ENCODE measurements around the gene LTBP1.
"Not testable (repeated sequence)": the region's sequence is repeated elsewhere in the genome, so short reads cannot be mapped to it uniquely, and the experiment has no call there.

The LTBP1 gene

DNA sequence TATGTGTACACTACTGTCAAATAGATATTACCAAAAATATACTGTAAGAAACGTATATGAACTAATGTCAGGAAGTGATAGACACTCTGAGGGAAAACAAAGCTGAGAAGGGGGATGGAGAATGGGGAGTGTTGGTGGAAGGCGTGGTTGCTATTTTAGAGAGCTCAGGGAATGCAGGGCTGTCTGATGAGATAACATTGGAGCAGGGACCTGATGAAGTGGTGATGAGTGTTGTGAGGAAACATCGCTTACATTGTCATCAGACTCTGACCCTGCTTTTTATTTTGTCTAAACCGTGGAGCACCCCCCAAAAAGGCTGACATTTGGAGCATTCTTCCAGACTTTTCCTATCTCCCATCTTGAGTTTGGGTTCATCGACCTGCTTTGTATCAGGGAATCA lies 194.7 kb downstream of the LTBP1 start:
- no peak for DNase-seq (ENCODE audit: low spot score)

DNA sequence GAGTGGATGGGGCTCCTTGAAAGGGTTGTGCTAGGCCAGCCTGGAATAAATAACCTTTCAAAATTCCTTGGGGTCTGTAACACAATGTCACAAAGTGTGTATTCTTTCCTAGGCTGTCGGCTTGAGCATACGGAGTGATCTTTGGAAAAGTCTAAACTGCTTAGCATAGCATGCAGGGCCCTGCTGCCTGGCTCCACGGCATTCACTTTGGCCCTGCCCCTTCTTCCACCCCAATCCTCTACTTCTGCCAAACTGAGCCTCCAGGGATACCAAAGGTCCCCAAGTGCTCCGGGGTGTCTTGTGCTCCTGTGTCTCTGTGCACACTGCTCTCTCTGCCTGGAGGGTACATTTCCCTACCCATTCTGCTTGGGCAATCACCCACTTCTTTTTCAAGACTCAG lies 196.1 kb downstream of the LTBP1 start:
- peak; percentile 14 for DNase-seq (ENCODE audit: low spot score)

DNA sequence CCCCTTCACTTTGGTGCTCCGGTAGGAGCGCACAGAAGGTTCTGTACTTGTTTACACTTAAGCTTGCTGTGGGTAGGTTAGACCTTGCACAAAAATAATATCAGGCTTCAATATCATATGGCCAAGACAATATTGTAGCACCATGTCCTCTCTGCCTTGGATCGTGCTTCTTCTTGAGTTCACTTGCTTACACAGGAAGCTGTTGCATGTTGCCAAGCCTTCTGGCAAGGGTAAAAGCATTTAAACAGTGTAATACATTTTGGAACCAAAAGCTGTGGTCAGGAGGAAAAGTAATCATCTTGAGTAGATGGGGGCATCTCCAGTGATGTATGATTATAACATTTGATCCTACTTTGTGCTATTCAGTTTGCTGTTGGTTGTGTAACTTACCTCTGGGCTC lies 197.5 kb downstream of the LTBP1 start:
- no peak for DNase-seq (ENCODE audit: low spot score)

DNA sequence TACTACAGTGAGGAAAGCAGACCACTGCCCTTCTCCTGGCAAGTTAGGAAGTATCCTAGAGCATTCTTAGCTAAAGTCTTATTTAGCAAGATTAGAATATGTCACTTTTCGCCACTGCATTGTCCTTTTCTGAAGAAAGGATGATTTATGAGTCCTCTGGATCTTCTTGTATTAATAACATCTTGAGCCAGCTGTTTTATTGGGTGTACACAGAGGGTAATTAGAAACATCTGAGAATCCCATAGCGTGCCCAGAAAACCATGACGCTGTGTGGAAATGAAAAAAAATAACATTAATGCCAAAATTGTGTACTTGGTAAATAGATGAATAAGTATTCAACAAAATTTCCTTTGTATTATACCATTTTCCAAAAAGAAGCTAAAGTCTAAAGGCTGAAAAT lies 198.7 kb downstream of the LTBP1 start:
- no peak for DNase-seq (ENCODE audit: low spot score)

DNA sequence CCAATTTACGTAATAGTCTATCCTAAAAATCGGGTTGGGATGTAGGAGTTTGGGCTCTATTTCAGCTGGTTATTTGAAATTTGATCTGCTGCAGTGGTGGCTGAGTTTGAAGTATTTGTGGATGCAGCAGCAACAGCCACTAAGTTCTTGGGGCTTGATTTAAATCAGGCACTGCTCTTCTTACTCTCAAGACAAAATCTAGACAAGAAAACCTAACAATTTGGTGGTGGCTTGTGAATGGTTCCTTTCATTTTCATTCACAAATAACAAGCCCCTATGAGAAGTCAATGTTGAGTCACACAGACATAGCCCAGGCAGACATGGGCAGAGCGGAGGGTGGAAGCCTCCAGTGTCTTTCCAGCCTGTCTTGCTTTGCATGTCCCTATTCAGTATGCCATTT lies 199.3 kb downstream of the LTBP1 start:
- no peak for DNase-seq (ENCODE audit: low spot score)

DNA sequence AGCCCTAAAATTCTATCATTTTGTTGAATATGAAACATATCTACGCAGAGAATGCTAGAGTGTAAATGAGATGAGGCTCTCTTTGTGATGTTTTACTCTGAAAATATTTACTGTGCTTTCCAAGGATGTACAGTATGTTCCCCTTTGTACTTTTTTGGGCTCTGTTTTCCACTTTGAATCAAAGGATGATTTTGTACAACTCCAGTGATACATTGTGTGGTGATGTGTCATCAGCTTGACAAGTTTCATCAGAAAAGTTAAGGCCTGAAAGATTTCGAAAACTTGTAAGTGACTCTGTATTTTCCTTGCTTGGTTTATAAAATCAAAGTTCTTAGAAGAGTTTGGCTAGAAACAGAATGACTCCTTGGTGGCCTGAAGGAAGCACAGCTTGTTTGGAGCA lies 206.3 kb downstream of the LTBP1 start:
- no peak for DNase-seq (ENCODE audit: low spot score)

DNA sequence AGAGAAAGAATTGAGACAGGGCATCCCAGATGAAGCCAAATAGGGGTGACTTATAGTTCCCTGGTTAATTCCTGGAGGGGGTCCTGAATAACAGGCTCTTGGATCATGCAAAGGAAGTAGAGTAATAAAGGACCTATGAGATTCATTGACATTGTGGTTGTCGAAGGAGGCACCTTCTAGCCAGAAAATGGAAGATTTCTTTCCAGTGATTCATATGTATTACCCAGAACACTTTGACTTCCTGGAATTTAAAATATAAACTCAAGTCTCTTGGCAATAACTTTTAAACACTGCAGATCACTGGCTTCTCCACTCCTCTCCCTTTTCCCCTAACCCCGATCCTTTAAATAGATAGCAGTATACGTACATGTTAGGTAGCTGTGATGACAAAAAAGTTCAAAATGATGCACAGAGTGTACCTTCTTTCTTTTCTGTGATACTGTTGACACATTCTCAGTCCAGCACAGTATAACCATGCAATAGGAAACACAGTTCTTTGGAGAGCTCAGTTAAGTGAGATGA lies 211.8 kb downstream of the LTBP1 start:
- no peak for DNase-seq (ENCODE audit: low spot score)

DNA sequence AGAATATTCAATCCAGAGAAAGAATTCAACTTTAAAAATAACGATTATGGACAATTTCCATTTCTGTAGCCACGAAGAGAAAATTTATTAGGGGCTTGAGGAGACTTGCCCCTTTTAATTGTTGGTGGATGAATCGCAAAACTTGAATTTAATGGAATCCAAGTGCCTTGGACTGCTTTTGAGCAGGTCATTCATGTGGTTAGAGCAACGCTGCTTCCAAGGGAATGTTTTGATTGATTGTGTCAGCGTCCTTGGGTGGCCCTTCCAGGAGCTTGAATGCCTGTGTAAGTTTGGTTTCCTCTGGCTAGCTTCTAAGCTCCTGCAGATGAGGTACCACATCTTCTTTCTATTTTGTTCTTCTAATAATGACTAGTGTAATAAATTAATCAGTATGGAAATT lies 213.4 kb downstream of the LTBP1 start:
- no peak for DNase-seq (ENCODE audit: low spot score)

DNA sequence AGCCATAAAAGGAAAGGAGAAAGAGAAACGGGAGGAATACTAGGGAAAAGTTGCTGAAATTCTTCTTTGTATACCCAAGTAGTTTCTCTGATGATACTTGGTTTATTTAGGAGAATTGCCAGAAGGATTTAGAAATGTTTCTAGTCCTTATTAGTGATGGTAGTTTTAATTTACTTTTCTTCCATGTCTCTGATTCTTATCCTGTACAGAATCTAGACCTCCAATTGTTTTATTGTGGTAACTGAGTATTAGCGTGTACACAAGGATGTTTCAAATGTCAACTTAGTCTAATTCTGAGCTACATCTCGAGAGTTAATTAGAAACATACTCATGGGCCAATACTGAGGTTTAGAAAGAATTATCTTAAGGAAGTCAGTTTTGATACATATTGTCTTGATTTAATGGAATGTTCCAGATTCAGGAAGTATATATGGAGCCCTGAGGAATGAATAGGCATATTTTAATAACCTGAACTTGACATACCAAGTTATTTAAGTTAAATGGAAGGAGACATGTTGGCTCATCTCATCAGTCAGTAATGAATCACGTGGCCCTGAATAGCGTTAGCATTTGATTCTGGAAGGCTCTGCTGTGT lies 219.6 kb downstream of the LTBP1 start:
- no peak for DNase-seq (ENCODE audit: low spot score)

DNA sequence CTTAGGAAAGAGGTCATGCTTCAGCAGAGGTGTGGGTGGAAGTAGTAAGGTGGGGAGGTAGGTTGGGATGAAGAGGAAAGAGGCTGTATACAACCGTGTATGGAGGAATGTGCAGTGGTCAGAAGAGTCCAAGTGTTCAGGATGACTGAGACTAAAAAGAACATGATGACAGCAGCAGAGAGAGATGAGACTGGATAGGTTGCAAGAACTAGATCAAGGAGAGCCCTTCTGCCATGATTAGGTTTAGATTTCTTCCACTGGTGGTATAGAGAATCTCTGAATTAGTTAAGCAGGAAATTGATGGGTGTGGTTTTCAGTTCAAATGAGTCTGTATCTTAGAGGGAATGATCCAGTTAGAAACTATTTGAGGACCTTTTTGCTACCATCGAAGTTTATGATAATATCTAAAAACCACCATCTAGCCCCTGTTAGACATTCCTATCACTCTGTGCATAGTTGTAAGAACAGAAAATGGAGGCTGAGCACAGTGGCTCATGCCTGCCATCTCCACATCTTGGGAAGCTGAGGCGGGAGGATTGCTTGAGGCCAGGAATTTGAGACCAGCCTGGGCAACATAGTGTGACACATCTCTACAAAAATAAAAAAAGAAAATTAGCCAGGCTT lies 221.0 kb downstream of the LTBP1 start:
- DNase-seq (ENCODE audit: low spot score): no peak

DNA sequence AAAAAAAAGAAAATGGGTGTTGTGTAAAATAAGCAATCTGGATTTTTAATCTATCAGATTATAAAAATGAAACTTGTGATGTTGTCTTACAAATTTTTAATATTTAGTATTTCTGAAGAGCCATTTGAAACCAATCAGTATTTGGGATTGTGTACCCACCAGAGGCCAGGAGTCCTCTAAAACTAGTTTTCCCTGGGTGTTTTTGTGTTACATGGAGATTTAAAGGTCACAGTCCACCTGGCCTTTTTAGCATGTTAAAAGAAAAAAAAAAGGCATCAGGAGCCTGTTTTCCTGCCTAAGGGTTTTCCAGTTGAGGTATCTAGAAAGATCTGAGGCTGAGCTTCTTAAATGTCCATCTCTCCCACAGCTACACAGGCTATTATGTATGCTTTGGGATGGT lies 221.7 kb downstream of the LTBP1 start:
- no peak for DNase-seq (ENCODE audit: low spot score)

DNA sequence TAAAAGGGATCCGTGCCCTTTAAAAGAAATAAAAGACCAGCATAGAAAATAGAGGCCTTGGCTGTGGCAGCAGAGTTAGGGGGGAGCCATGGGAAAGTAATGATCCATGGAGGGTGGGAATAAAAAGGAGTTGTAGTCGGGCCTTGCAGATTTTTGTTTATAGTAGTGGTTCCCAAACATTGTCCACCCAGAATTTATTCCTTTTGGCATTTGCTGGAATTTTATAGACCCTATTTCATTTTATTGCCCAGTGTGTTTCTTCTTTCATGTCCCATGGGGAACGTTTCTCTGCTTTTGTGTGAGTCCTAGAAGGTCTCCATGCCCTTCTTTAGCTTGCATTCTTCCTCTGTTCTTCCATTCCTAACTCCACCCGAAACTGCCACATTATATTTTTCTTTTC lies 222.2 kb downstream of the LTBP1 start:
- no peak for DNase-seq (ENCODE audit: low spot score)

DNA sequence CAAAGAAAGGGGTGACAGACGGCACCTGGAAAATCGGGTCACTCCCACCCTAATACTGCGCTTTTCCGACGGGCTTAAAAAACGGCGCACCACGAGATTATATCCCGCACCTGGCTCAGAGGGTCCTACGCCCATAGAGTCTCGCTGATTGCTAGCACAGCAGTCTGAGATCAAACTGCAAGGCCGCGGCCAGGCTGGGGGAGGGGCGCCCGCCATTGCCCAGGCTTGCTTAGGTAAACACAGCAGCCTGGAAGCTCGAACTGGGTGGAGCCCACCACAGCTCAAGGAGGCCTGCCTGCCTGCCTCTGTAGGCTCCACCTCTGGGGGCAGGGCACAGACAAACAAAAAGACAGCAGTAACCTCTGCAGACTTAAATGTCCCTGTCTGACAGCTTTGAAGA lies 223.5 kb downstream of the LTBP1 start:
- not testable (repeated sequence) for DNase-seq (ENCODE audit: low spot score)

DNA sequence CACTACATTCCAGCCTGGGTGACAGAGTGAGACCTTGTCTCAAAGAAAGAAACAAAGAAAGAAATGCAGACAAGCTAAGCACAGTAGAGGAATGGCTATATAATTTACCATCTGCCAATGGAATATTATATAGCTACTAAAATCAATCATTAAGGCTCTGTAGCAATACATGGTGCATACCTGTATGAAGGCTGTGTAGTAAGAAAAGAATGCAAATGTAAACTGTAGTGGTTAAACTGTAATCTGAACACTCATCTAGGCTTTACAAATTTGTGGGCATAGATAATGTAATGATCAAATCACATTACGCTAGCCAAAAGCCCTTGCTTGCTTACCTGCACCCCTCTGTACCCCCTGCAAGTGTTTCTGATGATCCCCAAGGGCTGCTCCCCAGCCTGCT lies 230.9 kb downstream of the LTBP1 start:
- DNase-seq (ENCODE audit: low spot score): no peak

DNA sequence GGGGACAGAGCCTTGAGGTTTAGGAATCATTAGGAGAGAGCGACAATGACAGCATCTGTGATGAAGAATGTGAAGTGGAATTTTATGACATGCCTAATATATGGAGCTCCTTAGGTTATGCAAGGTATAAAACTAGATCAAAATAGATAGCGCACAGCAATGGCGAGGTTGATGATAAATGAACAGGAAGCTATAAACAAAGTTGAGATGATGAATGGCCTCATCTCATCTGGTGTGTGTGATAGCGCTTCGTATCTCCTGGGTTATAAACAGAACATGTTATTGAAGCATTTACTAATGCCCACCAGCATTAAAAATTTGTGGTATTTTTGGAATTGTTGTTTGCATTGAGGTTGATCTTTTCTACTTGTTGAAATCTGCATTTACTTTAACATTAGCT lies 231.5 kb downstream of the LTBP1 start:
- no peak for DNase-seq (ENCODE audit: low spot score)

DNA sequence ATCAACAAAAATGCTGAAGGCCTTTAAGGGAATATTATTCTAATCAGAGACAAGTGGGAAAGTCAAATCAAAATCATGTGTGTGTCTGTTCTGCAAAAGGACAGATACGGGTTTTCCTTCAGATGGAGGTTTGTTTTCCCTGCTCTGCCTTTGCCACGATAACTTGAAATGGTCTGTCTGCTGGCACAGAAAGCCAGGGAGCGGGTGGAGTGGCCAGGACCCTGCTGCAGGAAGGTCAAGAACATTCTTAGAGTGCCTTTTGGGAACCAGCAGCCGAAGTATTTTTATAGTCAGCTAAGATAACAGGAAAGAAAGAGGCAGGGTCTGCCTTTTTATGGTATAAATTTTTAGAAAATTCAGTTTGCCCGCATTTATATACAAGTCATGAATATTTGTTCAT lies 234.2 kb downstream of the LTBP1 start:
- DNase-seq (ENCODE audit: low spot score): no peak

DNA sequence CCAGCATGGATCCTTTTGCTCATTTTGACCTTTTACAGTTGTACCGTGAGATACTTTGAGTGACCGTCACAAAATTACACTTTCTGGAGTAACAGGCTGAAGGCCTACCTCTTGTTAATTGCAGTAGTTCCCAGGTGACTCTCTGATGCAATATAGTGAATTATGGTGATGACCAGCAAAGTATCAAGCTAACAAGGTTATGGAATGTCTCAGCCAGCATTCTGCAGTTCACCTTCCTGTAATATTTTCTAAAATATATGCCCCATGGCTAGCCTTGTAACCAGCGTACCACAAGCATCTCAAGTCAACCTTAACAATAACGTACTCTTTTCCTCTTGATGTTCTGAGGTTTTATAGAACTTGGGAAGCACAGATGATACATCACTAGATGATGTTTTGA lies 234.7 kb downstream of the LTBP1 start:
- DNase-seq (ENCODE audit: low spot score): no peak

DNA sequence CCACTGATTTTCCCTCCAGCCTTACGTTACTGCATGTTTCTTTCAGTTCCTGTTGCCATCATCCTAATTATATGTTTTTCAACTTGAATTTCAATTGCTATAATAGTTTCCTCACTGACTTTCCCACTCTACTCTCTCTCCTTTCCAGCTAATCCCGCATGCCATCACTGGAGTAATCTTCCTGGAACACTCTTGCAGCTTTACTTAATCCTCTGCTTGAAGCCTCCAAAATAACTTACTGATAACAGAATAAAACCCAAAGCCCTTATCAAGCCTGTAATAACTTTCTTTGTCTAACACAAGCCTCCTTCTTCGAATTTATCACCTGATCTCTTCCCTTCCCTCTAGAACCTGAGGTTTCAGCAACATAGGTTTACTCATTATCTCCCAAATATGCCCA lies 237.3 kb downstream of the LTBP1 start:
- no peak for DNase-seq (ENCODE audit: low spot score)

DNA sequence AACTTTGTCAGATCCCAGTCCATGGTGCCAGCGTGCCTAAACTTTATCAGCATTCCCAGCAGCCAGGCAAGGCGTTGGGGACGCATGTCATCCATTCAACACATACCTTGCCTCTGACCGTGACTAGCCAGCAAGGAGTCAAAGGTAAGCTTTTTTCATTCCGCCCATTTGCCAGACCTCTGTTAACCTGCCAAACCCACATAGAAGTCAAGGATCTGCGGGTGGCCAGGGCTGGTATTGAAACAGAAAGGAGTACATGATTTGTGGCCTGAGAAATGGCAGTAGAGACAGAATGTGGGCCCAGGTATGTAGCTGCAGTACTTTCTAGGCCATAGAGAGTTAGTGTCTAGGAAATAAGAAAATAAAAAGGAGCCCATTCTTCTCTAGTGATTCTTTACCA lies 240.2 kb downstream of the LTBP1 start:
- DNase-seq (ENCODE audit: low spot score): no peak

DNA sequence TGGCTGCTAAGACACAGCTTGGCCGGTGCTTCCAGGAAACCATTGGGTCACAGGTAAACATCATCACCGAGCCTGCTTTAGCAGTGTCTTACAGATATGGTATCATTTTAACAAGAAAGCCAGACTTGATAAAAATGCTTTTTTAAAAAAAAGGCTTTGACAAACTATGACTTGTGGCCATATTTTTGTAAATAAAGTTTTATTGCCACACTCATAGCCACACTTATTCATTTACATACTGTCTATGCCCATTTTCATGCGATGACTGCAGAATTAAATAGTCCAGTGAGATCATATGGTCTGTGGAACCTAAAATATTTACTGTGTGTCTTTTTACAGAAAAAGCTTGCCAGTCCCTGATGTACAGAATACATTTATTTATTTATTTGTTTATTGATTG lies 242.0 kb downstream of the LTBP1 start:
- DNase-seq (ENCODE audit: low spot score): no peak

DNA sequence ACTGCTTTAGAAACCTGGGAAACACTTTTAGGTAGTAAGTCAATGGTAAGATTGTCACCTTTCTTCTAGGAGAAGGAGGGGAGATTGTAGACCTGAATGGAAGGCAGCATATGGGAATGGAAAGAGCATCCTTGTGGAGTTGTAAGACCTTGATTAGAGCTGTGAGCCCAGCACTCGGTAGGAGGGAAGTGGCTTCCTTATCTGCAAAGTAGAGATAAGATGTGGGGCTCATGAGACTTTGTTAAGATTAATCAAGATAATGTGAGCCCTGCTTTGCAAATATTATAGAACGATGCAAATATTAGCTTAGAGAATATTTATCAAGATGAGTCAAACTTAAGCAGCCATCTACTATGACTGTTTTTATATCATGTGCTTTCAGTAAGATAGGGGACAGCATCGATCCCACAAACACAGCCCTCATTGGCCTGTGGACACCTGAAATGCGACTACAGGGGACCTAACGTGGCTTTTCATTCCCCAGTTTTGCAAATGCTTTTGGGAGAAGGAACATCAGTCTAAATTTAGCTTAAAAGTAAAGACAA lies 243.7 kb downstream of the LTBP1 start:
- no peak for DNase-seq (ENCODE audit: low spot score)

DNA sequence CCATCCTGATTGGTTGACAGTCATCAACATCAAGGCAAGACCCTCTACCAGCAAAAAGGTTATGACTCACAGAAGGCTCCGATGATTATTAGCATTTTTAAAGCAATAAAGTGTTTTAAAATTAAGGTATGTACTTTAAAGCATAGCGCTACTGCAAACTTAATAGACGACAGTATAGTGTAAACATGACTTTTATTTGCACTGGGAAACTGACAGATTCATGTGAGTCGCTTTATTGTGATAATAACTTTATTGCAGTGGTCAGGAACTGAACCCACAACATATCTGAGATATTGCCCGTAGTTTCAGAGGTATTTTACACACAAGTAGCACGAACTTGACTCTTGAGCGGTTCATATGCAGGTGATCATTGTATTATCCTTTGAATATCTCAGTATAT lies 249.1 kb downstream of the LTBP1 start:
- DNase-seq (ENCODE audit: low spot score): no peak

DNA sequence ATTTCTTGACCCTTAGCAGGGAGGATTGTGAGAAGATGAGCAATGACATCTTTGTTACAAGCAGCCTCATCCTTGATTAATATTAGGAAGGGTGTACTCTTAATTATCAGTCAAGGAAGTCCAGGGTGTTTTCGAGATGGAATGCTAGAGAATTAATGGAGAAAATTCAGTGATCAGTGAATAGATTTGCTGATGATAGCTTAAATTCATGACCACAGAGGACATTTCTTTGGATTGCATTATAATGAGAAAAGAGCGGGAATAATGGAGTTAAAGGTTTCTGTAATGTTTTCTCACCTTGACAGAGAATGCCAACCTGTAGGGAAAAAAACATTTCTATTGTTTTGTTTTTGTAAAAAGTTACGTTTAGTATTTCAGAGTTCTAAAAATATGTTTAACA lies 249.9 kb downstream of the LTBP1 start:
- no peak for DNase-seq (ENCODE audit: low spot score)
